Lower leg skin (tissue), 4 donors: ENCODE measurements around the gene INCA1. TPM values are rescaled to one million over a fixed set of nuclear protein-coding genes. Genes with fewer than 3 reads are reported as not detected.

Source experiments
- DNase-seq, 2 donors: peaks; one replicate each; pipeline ENCODE4 v3.0.0-alpha.2; 2019; ENCODE audit warnings: low spot score in 2 of 2
- H3K4me3 ChIP-seq: fragments of 200-600 bp; sonication (generic); 2 replicates; pipeline ENCODE4 v1.5.1; 2017; ENCODE audit warnings: mild to moderate bottlenecking, low read depth; ENCODE audit not compliant: poor library complexity, severe bottlenecking
- POLR2A ChIP-seq, 2 donors: fragments of 450-650 bp; IDR thresholded peaks; one replicate each; pipeline ENCODE4 v1.6.1; 2016 to 2017; ENCODE audit warnings: antibody characterized with exemption in 2 of 2, mild to moderate bottlenecking in 1 of 2, moderate library complexity in 1 of 2
- WGBS, 2 donors: methylation state at CpG; one replicate each; pipeline ENCODE4 v1.1.5; 2018; 5-methylcytosine and 5-hydroxymethylcytosine counted together
- intact Hi-C: fragments of 100-400 bp; cut with DNase I; formaldehyde crosslinking; loops from one replicate; pipeline ENCODE4 v1.15.0; 2023; ENCODE audit warnings: low total_unique reads
- total RNA-seq, 4 donors: library from RNA; depleted of rRNA; stranded (reverse); fragments of >200 nt; gene quantifications; one replicate each; pipeline ENCODE4 v1.1.0, GENCODE V29; 2016
- TF ChIP-seq, protein P1 (sequence below), 3 donors: fragments of 450-650 bp; IDR thresholded peaks; one replicate each; pipeline ENCODE4 v1.5.1; 2016; ENCODE audit warnings: antibody characterized with exemption in 3 of 3, mild to moderate bottlenecking in 3 of 3, moderate library complexity in 2 of 3

Gene INCA1
- total RNA-seq, 4 donors from 2014 or later, result 0.39 to 2.6 (median 1.4) TPM

DNA sequence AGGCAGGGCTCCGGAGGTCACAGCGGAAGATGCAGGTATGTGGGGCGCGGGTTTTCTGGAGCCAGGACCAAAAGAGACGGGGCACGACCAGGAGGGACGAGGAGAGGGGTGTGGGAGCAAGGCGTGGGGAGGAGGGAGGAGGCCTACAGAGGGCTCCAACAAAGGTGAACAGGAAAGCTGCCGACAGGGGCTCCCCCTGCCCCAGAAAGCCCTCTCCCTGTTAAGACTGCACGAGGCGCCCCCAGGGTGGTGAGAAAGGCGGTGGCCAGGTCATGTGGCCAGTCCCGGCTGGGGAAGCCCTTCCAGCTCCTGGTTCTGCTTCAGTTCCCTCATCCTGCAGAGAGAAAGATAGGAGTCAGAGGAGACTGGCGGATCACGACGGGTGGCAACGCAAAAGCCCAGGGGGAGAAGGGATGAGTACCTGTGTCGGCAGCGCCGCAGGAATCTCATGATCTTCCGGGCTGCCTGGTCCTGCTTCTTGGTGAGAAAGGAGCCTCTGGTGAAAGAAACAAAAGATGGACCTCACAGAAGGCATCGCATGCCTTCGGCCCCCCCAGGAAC, 28.8 kb downstream of the INCA1 start:
- H3K4me3 ChIP-seq, result no peak overlapping the region
- DNase-seq, result no peak
- TF ChIP-seq, protein P1, sequence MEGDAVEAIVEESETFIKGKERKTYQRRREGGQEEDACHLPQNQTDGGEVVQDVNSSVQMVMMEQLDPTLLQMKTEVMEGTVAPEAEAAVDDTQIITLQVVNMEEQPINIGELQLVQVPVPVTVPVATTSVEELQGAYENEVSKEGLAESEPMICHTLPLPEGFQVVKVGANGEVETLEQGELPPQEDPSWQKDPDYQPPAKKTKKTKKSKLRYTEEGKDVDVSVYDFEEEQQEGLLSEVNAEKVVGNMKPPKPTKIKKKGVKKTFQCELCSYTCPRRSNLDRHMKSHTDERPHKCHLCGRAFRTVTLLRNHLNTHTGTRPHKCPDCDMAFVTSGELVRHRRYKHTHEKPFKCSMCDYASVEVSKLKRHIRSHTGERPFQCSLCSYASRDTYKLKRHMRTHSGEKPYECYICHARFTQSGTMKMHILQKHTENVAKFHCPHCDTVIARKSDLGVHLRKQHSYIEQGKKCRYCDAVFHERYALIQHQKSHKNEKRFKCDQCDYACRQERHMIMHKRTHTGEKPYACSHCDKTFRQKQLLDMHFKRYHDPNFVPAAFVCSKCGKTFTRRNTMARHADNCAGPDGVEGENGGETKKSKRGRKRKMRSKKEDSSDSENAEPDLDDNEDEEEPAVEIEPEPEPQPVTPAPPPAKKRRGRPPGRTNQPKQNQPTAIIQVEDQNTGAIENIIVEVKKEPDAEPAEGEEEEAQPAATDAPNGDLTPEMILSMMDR (IDR thresholded peaks at IDR 0.05), result no peak
- no peak for TF ChIP-seq POLR2A (IDR thresholded peaks at IDR 0.05)
- intact Hi-C loops, result no loop called here
- 29 to 32% methylated on average over 23 of the region's 23 CpGs for WGBS, 2 donors

DNA sequence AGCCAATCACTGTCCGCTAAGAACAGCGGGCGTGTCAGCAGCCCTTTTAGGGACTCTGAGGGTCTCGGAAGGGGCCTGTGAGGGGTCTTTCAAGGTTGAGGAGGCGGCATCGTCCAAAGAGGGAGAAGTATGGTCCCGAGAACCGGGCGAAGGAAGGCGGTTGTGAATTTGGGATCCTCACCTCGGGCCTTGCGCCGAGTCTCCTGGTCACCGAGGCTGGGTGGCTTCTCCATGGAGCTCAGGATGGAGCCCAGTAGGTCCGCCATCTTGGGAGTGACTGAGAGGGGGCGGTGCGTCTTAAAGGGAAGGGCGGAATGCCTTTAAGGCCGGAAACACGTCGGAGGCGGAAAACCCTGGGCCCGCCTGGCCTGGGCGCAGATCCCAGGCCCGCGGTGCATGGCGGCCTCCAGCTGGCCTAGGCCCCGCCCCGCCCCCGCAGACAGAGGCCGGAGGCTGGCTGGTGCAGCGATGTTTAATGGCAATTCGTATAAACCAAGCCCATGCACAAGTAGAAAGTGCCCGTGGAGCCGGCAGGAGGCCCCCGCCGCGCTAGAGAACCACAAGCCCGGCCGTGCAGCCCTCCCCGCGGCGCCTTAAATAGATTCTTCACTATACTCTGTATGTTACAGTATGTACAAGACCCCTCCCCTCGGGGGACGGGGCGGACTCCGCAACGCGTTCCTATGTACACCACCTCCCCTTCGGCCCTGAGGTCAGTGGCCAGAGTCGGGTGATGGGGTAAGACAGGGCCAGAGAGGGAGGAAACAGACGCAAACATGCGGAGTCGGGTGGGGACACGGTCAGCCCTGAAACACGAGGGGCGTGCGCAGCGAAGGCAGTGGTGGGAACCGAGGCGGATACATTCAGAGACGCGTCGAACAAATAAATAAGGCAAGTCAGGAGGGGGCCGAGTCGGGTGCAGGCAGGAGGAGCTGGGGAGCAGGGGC, 29.5 kb downstream of the INCA1 start, which contains the start of gene SPAG7:
TSS of gene SPAG7 (minus strand) at position 279 of the 947 bp plus-strand sequence. CDS start at position 266, 13 bp downstream.
- peak within 1 kb of the TSS; percentile 52 for H3K4me3 ChIP-seq
- peak; percentile 94 to 99 for DNase-seq
- peak in 1 of 2 donors; percentile 20 for TF ChIP-seq POLR2A (IDR thresholded peaks at IDR 0.05)
- TF ChIP-seq, protein P1 (IDR thresholded peaks at IDR 0.05), result no peak
- intact Hi-C loops, result no loop called here
- 0% methylated on average over 60 to 65 of the region's 66 CpGs for WGBS, 2 donors

DNA sequence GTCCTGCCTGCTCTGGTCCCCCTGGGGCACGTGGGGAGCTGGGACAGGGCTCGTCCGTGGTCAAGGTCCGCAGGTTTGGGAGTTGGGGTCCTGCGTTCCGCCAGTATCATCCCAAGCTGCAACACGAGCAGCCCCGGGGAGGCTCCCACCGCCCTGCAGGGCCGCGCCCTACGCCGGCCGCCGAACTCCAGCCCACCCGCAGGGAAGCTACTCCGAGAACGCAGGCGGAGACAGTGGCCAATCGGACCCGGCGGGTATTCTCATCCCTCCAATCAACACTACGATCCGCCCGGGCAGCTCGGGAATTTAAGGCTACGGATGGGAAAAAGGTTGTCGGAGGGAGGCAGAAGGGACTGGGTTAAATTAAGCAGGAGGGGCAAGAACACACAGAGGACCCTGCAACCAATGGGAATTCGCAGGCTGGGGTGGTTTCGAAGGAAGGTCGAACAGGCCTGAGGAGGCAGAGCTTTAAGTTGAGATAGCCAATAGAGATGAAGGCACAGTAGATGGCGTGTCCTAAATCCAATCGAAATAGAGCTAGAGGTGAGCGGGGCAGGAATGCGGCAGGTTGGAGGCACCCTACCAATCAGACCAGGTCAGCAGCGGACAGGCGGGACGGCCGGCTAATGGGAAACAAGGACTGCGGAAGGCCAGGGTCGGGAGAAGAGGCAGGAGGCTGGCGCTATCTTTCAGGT, 30.3 kb downstream of the INCA1 start:
- peak; percentile 99 for DNase-seq
- no peak for TF ChIP-seq POLR2A (IDR thresholded peaks at IDR 0.05)
- TF ChIP-seq, protein P1 (IDR thresholded peaks at IDR 0.05), result no peak
- WGBS, 2 donors, result 0% methylated on average over 30 to 33 of the region's 42 CpGs
- intact Hi-C loops, result no loop called here
- H3K4me3 ChIP-seq, result peak overlapping the region; percentile 52

DNA sequence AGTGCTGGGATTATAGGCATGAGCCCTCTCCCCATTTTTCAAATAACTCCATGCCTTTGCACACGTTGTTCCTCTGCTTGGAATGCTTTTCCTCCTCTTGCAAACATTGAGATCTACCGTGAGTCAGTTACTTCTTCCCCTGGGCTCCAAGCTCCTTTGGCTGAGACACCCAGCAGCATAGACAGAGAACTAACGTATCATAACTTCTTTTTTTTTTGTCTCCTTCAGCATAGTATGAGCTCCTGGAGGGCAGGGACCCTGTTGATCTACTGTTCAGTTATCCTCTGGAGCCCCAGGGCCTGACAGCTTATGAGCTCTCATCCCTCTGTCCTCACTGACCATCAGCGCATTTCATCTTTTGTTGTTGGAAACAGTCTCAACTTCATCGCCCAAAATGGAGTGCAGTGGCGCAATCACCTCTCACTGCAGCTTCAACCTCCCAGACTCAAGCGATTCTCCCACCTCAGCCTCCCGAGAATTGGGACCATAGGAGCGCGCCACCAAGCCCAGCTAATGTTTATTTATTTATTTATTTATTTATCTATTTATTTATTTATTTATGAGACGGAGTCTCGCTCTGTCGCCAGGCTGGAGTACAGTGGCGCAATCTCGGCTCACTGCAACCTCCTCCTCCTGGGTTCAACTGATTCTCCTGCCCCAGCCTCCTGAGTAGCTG, 31.9 kb downstream of the INCA1 start:
- DNase-seq, result no peak
- TF ChIP-seq POLR2A (IDR thresholded peaks at IDR 0.05), result no peak
- TF ChIP-seq, protein P1 (IDR thresholded peaks at IDR 0.05), result no peak
- no peak overlapping the region for H3K4me3 ChIP-seq
- WGBS, 2 donors, result 97% methylated on average over 15 of the region's 15 CpGs
- intact Hi-C loops, result no loop called here

DNA sequence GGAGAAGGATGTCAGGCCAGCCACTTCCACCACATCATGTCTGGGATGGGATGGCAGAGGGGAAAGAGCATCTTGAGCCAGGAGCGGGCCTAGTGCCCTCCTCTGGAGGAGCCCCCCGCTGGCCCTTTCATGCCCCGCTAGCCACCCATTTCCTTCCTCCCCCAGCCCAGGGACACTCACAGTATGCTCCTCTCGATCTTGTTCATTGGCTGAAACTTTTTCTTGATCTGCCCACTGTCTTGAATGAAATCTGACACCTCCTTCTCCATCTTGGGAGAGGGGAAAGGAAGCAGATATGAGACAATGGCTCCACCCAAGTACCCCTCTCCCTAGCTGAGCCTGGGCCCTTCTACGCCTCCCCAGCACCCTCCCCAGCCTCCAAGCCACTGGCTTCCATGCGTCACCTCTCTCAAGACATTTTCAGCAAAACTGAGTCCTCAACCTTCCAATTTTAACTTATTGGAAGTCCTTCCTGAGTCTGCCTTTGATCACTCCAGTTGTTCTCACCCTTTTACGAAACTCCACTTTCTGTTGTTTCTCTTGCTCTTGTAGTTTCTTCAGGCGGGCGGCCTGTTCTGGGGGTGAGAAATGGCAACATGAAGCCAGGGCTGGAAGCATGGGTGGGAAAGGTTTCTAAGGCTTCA, 36.9 kb downstream of the INCA1 start:
- no peak for DNase-seq
- intact Hi-C loops, result no loop called here

More for the DNA sequence above, 36.9 kb downstream of the INCA1 start:
- 90% methylated on average over 9 of the region's 9 CpGs for WGBS, 2 donors
- no peak overlapping the region for H3K4me3 ChIP-seq
- no peak for TF ChIP-seq POLR2A (IDR thresholded peaks at IDR 0.05)
- TF ChIP-seq, protein P1 (IDR thresholded peaks at IDR 0.05), result no peak
